HEK293 (cell line): Measurements from ENCODE around the gene TGM5.

ENCODE experiments used
- CTCF ChIA-PET: fragments of 350-600 bp; formaldehyde crosslinking; extraction: SDS; loops from one replicate; lab custom pipeline; 2021; ENCODE audit warnings: antibody characterized with exemption; lab: Yijun Ruan, JAX
- POLR2A ChIA-PET: fragments of 300-600 bp; formaldehyde crosslinking; extraction: SDS; loops from one replicate; lab custom pipeline; 2020; ENCODE audit warnings: antibody characterized with exemption, inconsistent platforms; lab: Yijun Ruan, JAX
- H3K27ac ChIP-seq: fragments of 200-500 bp; sonication (Bioruptor generic); 2 replicates; pipeline ENCODE4 v1.5.1; 2014; ENCODE audit warnings: low read depth, low read length, control low read depth, inconsistent platforms; ENCODE audit errors: extremely low read depth
- H3K36me3 ChIP-seq, 2 experiments: fragments of 200-500 bp in 1 of 2; sonication (Bioruptor generic) in 1 of 2; 1 replicate in 1 of 2; 2 replicates in 1 of 2; pipeline ENCODE4 v1.5.1; 2014 to 2017; ENCODE audit warnings: inconsistent platforms in 2 of 2, low read length in 2 of 2; ENCODE audit not compliant: control insufficient read depth in 2 of 2, insufficient read depth in 1 of 2
- H3K4me1 ChIP-seq: fragments of 200-500 bp; sonication (Bioruptor generic); 2 replicates; pipeline ENCODE4 v1.5.1; 2014; ENCODE audit warnings: mild to moderate bottlenecking, low read length, inconsistent platforms; ENCODE audit not compliant: control insufficient read depth, insufficient read depth
- H3K4me3 ChIP-seq: 2 replicates; pipeline ENCODE4 v1.5.1; 2011; ENCODE audit warnings: low read depth, mild to moderate bottlenecking, control low read depth, low read length, moderate library complexity
- H3K9me3 ChIP-seq: fragments of 200-500 bp; sonication (Bioruptor generic); 2 replicates; pipeline ENCODE4 v1.5.1; 2014; ENCODE audit warnings: low read depth, low read length, inconsistent platforms; ENCODE audit not compliant: control insufficient read depth, insufficient read depth
- GLIS1 ChIP-seq: fragments of 450-650 bp; formaldehyde crosslinking; IDR thresholded peaks from 2 replicates; pipeline ENCODE4 v1.5.1; 2016; ENCODE audit warnings: missing biosample characterization, missing genetic modification characterization
- GLIS2 ChIP-seq: fragments of 450-650 bp; formaldehyde crosslinking; IDR thresholded peaks from 2 replicates; pipeline ENCODE4 v1.5.1; 2016; ENCODE audit warnings: missing biosample characterization, missing genetic modification characterization
- HOXD13 ChIP-seq: sonication (generic); formaldehyde crosslinking; IDR thresholded peaks from 2 replicates; pipeline ENCODE4 v1.8.0; 2022; ENCODE audit warnings: missing genetic modification reagents, borderline replicate concordance
- IKZF3 ChIP-seq: fragments of 450-650 bp; IDR thresholded peaks from 2 replicates; pipeline ENCODE4 v1.5.0; 2018; ENCODE audit warnings: missing biosample characterization, mild to moderate bottlenecking, missing genetic modification characterization, moderate library complexity
- TRIM28 ChIP-seq: IDR thresholded peaks from 2 replicates; pipeline ENCODE4 v1.6.1; 2011; ENCODE audit warnings: low read length, control low read depth, borderline replicate concordance
- ZBTB48 ChIP-seq: fragments of 450-650 bp; formaldehyde crosslinking; IDR thresholded peaks from 2 replicates; pipeline ENCODE4 v1.5.1; 2016; ENCODE audit warnings: missing biosample characterization, missing genetic modification characterization
- ZBTB8A ChIP-seq: fragments of 450-650 bp; formaldehyde crosslinking; IDR thresholded peaks from 2 replicates; pipeline ENCODE4 v1.5.1; 2016; ENCODE audit warnings: missing biosample characterization, missing genetic modification characterization
- ZFP41 ChIP-seq: fragments of 450-650 bp; formaldehyde crosslinking; IDR thresholded peaks from 2 replicates; pipeline ENCODE4 v1.5.1; 2016; ENCODE audit warnings: missing biosample characterization, missing genetic modification characterization, borderline replicate concordance
- ZFP69B ChIP-seq: fragments of 450-650 bp; formaldehyde crosslinking; IDR thresholded peaks from 2 replicates; pipeline ENCODE4 v1.5.1; 2016; ENCODE audit warnings: missing biosample characterization, missing genetic modification characterization
- ZNF132 ChIP-seq: fragments of 450-650 bp; formaldehyde crosslinking; IDR thresholded peaks from 2 replicates; pipeline ENCODE4 v1.5.1; 2017; ENCODE audit warnings: missing biosample characterization, missing genetic modification characterization, borderline replicate concordance
- ZNF174 ChIP-seq: fragments of 450-650 bp; formaldehyde crosslinking; IDR thresholded peaks from 2 replicates; pipeline ENCODE4 v1.5.0; 2017; ENCODE audit warnings: missing biosample characterization, mild to moderate bottlenecking, missing genetic modification characterization
- ZNF354C ChIP-seq: fragments of 450-650 bp; formaldehyde crosslinking; IDR thresholded peaks from 2 replicates; pipeline ENCODE4 v1.5.1; 2016; ENCODE audit warnings: missing biosample characterization, missing genetic modification characterization, low read depth, borderline replicate concordance
- ZNF366 ChIP-seq: fragments of 450-650 bp; formaldehyde crosslinking; conservative IDR thresholded peaks from 2 replicates; pipeline ENCODE4 v1.5.1; 2016; ENCODE audit warnings: missing biosample characterization, missing genetic modification characterization
- ZNF423 ChIP-seq: fragments of 450-650 bp; formaldehyde crosslinking; IDR thresholded peaks from 2 replicates; pipeline ENCODE4 v1.5.1; 2016; ENCODE audit warnings: missing biosample characterization, missing genetic modification characterization
- ZNF549 ChIP-seq: fragments of 450-650 bp; IDR thresholded peaks from 2 replicates; pipeline ENCODE4 v1.5.1; 2018; ENCODE audit warnings: missing biosample characterization, missing genetic modification characterization, mild to moderate bottlenecking, inconsistent platforms, moderate library complexity
- ZNF558 ChIP-seq: fragments of 450-650 bp; formaldehyde crosslinking; IDR thresholded peaks from 2 replicates; pipeline ENCODE4 v1.5.1; 2016; ENCODE audit warnings: missing biosample characterization, missing genetic modification characterization
- ZNF561 ChIP-seq: fragments of 450-650 bp; IDR thresholded peaks from 2 replicates; pipeline ENCODE4 v1.5.1; 2018; ENCODE audit warnings: missing biosample characterization, missing genetic modification characterization, borderline replicate concordance
- ZNF585B ChIP-seq: fragments of 450-650 bp; formaldehyde crosslinking; IDR thresholded peaks from 2 replicates; pipeline ENCODE4 v1.5.1; 2016; ENCODE audit warnings: missing biosample characterization, missing genetic modification characterization
- ZNF654 ChIP-seq: fragments of 450-650 bp; formaldehyde crosslinking; IDR thresholded peaks from 2 replicates; pipeline ENCODE4 v1.5.1; 2016; ENCODE audit warnings: low read depth, missing biosample characterization, missing genetic modification characterization
- ZNF830 ChIP-seq: fragments of 450-650 bp; IDR thresholded peaks from 2 replicates; pipeline ENCODE4 v1.5.0; 2018; ENCODE audit warnings: missing biosample characterization, missing genetic modification characterization, low read depth, mild to moderate bottlenecking, moderate library complexity
- TF ChIP-seq, protein P1 (sequence below): fragments of 450-650 bp; formaldehyde crosslinking; IDR thresholded peaks from 2 replicates; pipeline ENCODE4 v1.5.1; 2016; ENCODE audit warnings: missing biosample characterization, missing genetic modification characterization
- TF ChIP-seq, protein P2 (sequence below): fragments of 450-650 bp; formaldehyde crosslinking; IDR thresholded peaks from 2 replicates; pipeline ENCODE4 v1.5.1; 2016; ENCODE audit warnings: missing biosample characterization, missing genetic modification characterization

The TGM5 gene

DNA sequence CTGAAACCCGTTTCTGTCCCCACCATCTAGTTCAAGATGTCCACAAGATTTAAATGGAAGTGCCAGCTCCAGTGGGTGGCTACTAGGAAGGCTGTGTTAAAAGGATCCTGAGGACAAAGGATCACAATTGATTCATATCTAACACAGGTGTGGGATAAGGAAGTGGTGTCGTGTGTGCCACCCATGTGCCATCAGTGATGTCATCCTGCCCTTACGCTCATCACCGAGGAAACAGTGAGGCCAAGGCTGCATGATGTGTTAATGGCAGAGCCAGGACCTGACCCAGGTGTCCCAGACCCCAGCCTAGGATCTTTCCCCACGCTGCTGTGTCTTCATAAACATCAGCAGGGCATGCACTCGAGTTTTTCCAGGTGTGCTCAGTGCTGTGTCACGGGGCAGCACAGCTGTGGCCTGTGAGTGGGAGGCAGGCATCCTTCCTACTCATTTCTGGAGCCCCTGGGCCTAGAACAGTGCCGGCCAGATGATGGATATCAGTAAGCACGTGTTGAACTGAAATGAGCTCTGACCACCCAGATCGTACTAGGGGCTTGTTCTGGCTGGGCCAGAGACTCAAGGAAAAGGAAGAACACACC lies 10.6 kb upstream of the TGM5 start (continued):
- TF ChIP-seq, protein P1, sequence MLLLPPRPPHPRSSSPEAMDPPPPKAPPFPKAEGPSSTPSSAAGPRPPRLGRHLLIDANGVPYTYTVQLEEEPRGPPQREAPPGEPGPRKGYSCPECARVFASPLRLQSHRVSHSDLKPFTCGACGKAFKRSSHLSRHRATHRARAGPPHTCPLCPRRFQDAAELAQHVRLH: no peak
- TF ChIP-seq ZBTB48 (no peak), ZNF423 (tag by site-specific recombination) (no peak), GLIS1 (no peak), ZNF366 (tag by site-specific recombination) (no peak), ZNF561 (tag by site-specific recombination) (no peak), ZNF174 (no peak)
- TF ChIP-seq, protein P2, sequence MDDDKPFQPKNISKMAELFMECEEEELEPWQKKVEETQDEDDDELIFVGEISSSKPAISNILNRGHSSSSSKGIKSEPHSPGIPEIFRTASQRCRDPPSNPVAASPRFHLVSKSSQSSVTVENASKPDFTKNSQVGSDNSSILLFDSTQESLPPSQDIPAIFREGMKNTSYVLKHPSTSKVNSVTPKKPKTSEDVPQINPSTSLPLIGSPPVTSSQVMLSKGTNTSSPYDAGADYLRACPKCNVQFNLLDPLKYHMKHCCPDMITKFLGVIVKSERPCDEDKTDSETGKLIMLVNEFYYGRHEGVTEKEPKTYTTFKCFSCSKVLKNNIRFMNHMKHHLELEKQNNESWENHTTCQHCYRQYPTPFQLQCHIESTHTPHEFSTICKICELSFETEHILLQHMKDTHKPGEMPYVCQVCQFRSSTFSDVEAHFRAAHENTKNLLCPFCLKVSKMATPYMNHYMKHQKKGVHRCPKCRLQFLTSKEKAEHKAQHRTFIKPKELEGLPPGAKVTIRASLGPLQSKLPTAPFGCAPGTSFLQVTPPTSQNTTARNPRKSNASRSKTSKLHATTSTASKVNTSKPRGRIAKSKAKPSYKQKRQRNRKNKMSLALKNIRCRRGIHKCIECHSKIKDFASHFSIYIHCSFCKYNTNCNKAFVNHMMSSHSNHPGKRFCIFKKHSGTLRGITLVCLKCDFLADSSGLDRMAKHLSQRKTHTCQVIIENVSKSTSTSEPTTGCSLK (tag by site-specific recombination): no peak
- TF ChIP-seq, all 188 proteins: peak for 0

DNA sequence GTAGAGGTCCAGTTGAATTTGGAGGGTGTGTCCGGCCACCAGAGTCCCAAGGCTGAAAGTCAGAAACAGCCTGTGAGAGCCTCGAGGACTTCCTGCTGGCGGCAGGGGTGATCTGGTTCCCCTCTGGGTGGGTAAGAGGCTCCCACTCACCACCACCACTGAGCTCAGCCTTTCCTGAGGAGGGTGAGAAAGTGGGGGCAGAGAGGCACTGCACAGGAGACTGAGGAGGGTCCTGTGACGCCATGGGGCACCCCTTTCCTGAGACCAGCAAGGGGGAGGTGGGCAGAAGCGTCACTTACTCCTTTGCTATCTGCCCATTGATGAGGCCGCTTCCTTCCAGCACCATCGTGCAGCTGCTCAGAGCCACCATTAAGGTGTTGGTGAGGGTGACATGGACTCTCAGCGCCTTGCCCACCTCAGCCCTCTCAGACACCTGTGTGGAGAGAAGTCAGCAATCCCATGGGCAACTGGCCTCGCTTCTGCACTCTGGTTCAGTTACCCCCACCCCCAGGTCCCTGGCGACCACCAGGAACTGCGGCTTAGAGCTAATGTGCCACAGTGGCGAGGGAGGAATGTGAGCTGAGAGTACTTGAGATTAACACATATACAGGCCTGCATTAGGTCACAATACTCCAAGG lies 10.0 kb upstream of the TGM5 start:
- CTCF ChIA-PET: interaction anchor here (0.6 to 1.2 kb wide), 3 partner anchors 8 to 55 kb away, joined by 3 read pairs; no protein-coding TSS in a partner anchor
- H3K4me1 ChIP-seq: no peaks in the 10 kb centered on the region
- H3K4me3 ChIP-seq: no peak overlapping the region
- TF ChIP-seq ZNF558: no peak
- no peak for TF ChIP-seq GLIS2 (tag by site-specific recombination)
- TF ChIP-seq ZBTB8A (tag by site-specific recombination): no peak
- no peak for TF ChIP-seq ZNF132 (tag by site-specific recombination)
- no peak for TF ChIP-seq IKZF3 (tag by site-specific recombination)
- TF ChIP-seq ZNF549 (tag by site-specific recombination): no peak
- TF ChIP-seq, all 188 proteins: peak for 0
- no peaks in the 10 kb centered on the region for H3K36me3 ChIP-seq
- no peak overlapping the region for H3K27ac ChIP-seq
- H3K9me3 ChIP-seq: no peaks in the 10 kb centered on the region
- POLR2A ChIA-PET: no interaction called here

DNA sequence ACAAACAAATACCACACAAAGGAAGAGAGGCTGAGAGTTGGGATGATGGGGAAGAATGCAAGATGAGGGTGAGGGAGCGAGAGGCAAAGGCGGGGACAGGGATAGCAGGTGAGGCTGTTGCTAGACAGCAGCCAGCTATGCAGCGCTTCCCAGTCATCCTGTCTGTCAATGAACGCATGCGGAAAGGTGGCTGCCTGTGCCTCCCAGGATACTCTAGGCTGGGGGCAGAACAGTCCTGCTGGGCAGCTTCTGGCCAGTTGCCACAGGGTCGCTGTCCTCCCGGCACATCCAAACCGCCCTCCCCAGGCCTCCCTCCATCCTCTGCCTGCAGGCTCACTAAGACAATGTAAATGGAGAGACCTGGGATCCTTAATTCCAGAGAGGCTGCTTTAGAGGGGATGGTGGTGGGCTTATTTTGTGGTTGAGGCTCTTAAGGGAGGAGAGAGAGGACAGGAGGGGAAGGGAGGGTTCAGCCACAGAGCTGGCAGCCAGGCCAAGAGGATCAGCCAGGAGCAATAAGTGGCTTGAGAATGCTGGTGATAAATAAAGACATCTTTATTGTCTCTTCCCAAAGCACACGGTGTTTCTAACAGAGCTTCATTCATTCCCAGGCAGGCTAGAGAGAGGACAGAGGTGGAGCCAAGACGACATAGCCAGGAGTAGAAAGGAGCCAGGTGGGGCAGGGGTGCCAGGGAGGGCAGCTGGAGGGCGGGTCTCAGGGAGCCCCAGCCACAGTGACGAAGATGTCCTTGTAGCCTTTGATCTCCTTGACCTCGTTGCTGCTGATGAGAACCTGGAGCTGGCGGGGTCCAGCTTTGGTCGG lies 9.2 kb upstream of the TGM5 start:
- ChIA-PET POLR2A (no interaction called here), CTCF (interaction anchor here (0.6 to 1.2 kb wide), 3 partner anchors 10 to 54 kb away, joined by 3 to 4 read pairs (median 3); no protein-coding TSS in a partner anchor)
- H3K27ac ChIP-seq: no peak overlapping the region
- no peak overlapping the region for H3K4me3 ChIP-seq
- H3K9me3 ChIP-seq: no peaks in the 10 kb centered on the region
- TF ChIP-seq ZNF830: no peak
- no peak for TF ChIP-seq TRIM28
- TF ChIP-seq ZNF561 (tag by site-specific recombination): no peak
- TF ChIP-seq ZFP41 (tag by site-specific recombination): no peak
- no peak for TF ChIP-seq ZNF354C (tag by site-specific recombination)
- no peak for TF ChIP-seq HOXD13 (CRISPR knock-in tag)
- no peak for TF ChIP-seq ZFP69B
- TF ChIP-seq ZNF654 (tag by site-specific recombination): no peak
- no peak for TF ChIP-seq ZNF585B (tag by site-specific recombination)
- no peaks in the 10 kb centered on the region for H3K36me3 ChIP-seq
- H3K4me1 ChIP-seq: no peaks in the 10 kb centered on the region
